ENCODE data around the gene C20orf141.

GRCh38 chr20:2835331-2835796, 20.6 kb downstream of the C20orf141 start:
- no peak for TF ChIP-seq POLR2A (IDR thresholded peaks at IDR 0.05)
- TF ChIP-seq CTCF (IDR thresholded peaks at IDR 0.05), result no peak
- TF ChIP-seq EP300 (IDR thresholded peaks at IDR 0.05), result no peak
